ENCODE data around the gene PKP1.

The PKP1 gene

GRCh38 chr1:201363467-201363866, 80.2 kb downstream of the PKP1 start:
- in situ Hi-C loops (cut with HindIII; ENCODE audit: low sequenced_read_pairs), result no loop called here
- no peak for DNase-seq (ENCODE audit: low read depth, low spot score)
- H3K4me3 ChIP-seq (ENCODE audit: low read depth, low read length), result no peak overlapping the region
- no peak for TF ChIP-seq CTCF (IDR thresholded peaks at IDR 0.05; ENCODE audit: low read depth, low read length)

DNA sequence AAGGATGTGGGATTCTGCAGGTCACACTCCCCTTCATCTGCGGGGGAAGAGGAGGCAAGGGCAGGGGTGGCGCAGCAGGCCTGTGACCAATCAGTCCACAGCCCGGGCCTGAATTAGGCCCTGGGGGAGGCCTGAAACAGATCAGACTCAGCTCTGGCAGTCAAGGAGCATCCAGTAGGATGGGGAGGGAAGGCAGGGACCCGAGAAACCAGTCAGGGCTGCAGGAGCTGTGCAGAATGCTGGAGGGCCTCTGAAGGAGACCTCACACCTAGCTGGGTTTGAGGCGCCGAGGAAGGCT, 81.5 kb downstream of the PKP1 start:
- no peak for TF ChIP-seq CTCF (IDR thresholded peaks at IDR 0.05; ENCODE audit: low read depth, low read length)
- in situ Hi-C loops (cut with HindIII; ENCODE audit: low sequenced_read_pairs), result no loop called here

GRCh38 chr1:201365251-201365650, 81.9 kb downstream of the PKP1 start:
- in situ Hi-C loops (cut with HindIII; ENCODE audit: low sequenced_read_pairs), result no loop called here
- no peak for DNase-seq (ENCODE audit: low read depth, low spot score)
- H3K4me3 ChIP-seq (ENCODE audit: low read depth, low read length), result no peak overlapping the region
- no peak for TF ChIP-seq CTCF (IDR thresholded peaks at IDR 0.05; ENCODE audit: low read depth, low read length)

More for the DNA sequence above, 81.5 kb downstream of the PKP1 start:
- no peak overlapping the region for H3K4me3 ChIP-seq (ENCODE audit: low read depth, low read length)
- DNase-seq (ENCODE audit: low read depth, low spot score), result no peak

- in situ Hi-C loops (cut with HindIII; ENCODE audit: low sequenced_read_pairs), result no loop called here
- no peak for TF ChIP-seq CTCF (IDR thresholded peaks at IDR 0.05; ENCODE audit: low read depth, low read length)
- H3K4me3 ChIP-seq (ENCODE audit: low read depth, low read length), result no peak overlapping the region
Observed at GRCh38 chr1:201366696-201367095, 83.4 kb downstream of the PKP1 start.

GRCh38 chr1:201369209-201369608, 85.9 kb downstream of the PKP1 start:
- no peak for DNase-seq (ENCODE audit: low read depth, low spot score)
- in situ Hi-C loops (cut with HindIII; ENCODE audit: low sequenced_read_pairs), result no loop called here
- TF ChIP-seq CTCF (IDR thresholded peaks at IDR 0.05; ENCODE audit: low read depth, low read length), result no peak
- H3K4me3 ChIP-seq (ENCODE audit: low read depth, low read length), result no peak overlapping the region

More at GRCh38 chr1:201366696-201367095, 83.4 kb downstream of the PKP1 start:
- DNase-seq (ENCODE audit: low read depth, low spot score), result no peak

GRCh38 chr1:201370500-201370899, 87.2 kb downstream of the PKP1 start:
- TF ChIP-seq CTCF (IDR thresholded peaks at IDR 0.05; ENCODE audit: low read depth, low read length), result no peak
- DNase-seq (ENCODE audit: low read depth, low spot score), result no peak
- in situ Hi-C loops (cut with HindIII; ENCODE audit: low sequenced_read_pairs), result no loop called here
- H3K4me3 ChIP-seq (ENCODE audit: low read depth, low read length), result no peak overlapping the region

DNA sequence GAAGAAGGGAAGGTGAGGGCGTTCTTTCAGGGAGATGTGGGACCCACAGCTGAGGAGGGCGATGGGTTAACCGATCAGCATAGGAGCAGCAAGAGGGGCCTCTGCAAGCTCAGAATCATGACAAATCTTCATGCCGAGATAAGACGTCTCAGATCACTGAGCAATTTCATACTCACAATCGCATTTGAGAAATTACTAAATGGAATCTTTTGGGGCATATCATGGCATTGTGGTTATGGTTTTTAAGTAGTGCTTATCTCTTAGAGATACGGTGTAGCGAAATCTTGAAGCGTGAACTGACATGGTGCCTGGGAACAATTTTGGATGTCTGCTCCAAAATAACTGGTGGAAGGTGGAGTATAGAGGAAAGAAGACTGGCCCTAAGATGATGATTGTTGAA, 88.0 kb downstream of the PKP1 start:
- TF ChIP-seq CTCF (IDR thresholded peaks at IDR 0.05; ENCODE audit: low read depth, low read length), result no peak
- H3K4me3 ChIP-seq (ENCODE audit: low read depth, low read length), result no peak overlapping the region
- in situ Hi-C loops (cut with HindIII; ENCODE audit: low sequenced_read_pairs), result no loop called here
- no peak for DNase-seq (ENCODE audit: low read depth, low spot score)
